ENCODE measurements around the gene ISOC1. TPM values are rescaled to one million over a fixed set of nuclear protein-coding genes. Genes with fewer than 3 reads are reported as not detected.
A peak's percentile ranks its signal among the peaks of the same experiment; 100 is the strongest.

Gene ISOC1
- total RNA-seq (2014; rRNA removed; shearing (Covaris generic)) = 15.9 and 21.0 TPM in 2 replicates

DNA sequence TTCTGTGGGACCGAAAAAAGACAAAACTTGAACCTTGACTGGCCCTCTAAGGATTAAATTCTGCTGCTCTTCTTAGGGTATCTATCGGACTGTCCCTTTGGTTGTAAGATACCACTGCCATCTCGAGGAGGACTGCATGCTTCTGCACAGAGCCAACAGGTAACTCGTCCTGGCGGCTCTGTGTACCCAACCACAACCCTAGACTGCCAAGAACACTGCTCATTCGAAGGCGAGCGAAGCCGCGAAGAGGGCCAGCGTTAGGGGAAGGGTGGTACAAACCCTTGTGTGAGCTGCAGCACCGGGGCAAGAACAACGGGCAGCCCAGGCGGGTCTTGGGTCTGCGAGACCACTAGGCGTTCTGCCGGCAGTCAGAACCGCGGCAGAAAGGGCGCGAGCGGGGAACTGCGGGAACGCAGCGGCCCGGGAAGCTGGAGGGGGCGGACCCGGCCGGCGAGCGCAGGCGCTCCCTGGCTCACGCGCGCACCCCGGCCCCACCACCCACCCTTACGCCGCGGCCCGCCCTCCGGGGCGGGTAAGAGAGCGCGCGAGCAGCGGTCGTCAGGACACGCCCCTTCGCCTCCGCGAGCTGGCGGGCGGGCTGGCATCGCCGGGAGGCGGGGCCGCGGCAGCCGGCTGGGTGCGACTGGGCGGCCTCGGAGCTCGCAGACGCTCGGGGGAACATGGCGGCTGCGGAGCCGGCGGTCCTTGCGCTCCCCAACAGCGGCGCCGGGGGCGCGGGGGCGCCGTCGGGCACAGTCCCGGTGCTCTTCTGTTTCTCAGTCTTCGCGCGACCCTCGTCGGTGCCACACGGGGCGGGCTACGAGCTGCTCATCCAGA is at the start of gene ISOC1:
Gene ISOC1 (plus strand): TSS at position 663 of the 837 bp plus-strand sequence. CDS start 18 bp downstream, at position 681.
- peak; percentile 84 for DNase-seq (ENCODE audit: low read depth)

GRCh38 chr5:129046151-129046550 is 48.4 kb upstream of the ISOC1 start:
- DNase-seq (ENCODE audit: low read depth) = no peak

DNA sequence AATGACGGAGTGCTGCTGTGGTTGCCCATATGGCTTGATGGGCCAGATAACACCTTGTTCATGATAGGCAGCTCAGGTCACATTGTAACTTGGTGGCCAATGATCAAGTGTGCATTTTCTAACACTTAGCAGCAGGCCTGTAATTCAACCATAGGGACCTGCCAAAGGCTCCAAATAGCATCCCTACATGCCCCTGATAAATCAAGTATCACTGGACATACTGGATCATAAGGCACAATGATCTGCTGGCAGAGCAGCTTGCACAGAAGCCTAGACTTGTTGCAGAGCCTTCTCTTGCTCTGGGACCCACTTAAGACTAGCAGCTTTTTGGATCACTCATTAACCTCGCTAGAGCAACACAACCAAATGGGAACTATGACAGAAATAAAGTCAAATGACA is 46.0 kb upstream of the ISOC1 start:
- DNase-seq (ENCODE audit: low read depth) = no peak

GRCh38 chr5:129049126-129049799 is 45.3 kb upstream of the ISOC1 start:
- no peak for DNase-seq (ENCODE audit: low read depth)

DNA sequence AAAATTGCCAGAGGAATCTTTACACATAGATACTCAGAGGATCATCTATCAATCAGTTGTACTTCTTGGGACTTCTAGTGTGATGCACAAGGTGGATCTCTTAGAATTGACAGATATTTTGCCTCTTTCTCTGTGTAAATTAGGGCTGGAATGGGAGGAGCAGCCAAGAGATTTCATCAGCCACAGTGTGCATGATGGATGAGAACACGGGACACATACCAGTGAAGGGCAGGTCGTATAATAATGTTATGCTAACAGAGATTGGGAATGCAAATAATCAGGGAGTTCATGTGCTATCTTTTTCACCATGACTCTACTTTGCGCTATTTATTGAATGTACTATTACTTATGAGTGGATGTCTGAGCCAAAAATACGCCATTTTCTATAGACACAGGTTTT is 43.3 kb upstream of the ISOC1 start:
- no peak for DNase-seq (ENCODE audit: low read depth)

DNA sequence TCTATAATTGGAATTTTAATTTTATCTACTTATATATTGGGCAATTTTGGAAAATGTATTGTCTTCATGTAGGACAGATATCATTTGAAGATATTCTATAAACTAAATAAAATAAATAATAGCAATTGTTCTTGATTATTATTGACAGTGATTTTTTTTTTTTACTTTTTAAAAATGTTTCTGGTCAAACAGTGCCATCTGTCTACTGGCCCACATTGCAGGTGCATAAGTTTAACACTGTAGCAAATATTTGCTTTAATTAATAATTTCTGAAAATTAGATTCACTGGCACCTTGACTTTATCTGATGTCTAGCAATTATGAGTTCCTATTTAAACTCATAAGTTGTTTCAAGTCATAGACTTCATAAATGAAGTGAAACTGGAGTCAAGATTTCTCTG is 41.1 kb upstream of the ISOC1 start:
- no peak for DNase-seq (ENCODE audit: low read depth)

DNA sequence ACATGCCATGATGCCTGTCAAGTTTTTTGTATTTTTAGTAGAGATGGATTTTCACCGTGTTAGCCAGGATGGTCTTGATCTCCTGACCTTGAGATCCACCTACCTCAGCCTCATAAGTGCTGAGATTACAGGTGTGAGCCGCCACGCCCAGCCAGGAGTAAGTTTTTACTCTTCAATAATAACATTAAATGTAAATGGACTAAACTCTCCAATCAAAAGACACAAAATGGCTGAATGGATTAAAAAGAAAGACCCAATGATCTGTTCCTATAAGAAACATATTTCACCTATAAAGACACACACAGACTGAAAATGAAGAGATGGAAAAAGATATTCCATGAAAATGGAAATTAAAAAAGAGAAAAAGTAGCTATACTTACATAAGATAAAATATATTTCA is 37.2 kb upstream of the ISOC1 start:
- DNase-seq (ENCODE audit: low read depth) = no peak

DNA sequence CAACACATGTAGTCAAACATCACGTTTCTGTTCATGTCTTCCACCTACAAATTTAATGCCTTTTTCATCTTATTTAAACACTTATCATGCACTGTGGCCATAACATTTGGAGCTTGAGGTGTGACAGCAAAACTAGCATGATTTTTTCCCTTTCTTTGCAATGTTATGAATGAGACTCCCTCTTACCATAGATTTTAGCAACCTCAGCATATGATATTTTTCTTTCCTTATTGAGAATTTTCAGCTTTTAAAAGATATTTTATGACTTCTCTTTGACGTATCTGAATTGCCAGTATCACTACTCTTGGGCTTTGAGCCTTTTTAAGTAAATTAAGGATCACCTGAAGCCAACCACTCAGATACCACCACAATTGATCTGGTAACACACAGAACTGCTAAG is 32.7 kb upstream of the ISOC1 start:
- DNase-seq (ENCODE audit: low read depth) = no peak

DNA sequence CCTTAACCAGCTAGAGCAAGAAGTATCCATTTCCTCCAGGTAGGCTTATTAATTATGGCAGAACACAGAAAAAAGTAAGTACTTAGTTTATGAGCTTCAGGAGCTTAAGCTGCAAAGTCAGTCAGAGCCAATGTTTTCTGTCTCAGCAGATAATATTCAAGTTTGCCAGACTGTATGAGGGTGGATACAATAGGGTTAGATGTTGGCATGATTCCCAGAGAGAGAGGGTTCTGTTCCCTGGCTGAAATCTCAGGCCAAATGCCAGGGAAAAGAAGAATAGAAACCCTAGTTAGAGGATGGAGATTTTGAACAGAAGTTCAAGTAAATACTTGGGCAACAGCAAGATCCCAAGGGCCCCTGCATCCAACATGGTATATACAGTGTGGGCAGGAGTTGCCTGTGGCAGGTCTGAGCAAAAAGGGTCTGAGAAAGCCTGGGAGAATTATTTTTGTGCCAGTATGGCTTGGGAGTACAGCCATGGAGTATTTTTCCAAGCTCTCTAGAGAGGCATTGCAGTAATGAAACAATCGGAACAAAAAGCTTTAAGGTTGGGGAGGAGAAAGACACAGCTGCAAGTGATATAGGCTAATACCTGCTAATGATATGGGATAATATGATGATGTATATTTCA is 31.0 kb upstream of the ISOC1 start:
- peak; percentile 2 for DNase-seq (ENCODE audit: low read depth)

DNA sequence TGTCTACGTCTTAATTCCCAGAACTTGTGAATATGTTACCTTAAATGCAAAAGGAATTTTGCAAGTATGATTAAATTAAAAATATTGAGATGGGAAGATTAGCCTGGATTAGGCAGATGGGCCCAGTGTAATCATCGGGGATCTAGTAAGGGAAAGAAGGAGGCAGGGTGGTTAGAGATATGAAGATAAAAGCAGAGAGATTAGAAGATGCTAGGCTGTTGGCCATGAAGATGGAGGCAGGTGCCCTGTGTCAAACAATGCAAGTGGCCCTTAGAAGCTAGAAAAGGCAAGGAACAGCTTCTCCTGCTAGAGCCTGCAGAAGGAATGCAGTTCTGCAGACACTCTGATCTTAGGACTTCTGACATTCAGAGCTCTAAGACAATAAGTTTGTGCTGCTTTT is 28.8 kb upstream of the ISOC1 start:
- DNase-seq (ENCODE audit: low read depth) = no peak

- no peak for DNase-seq (ENCODE audit: low read depth)
These were observed 26.8 kb upstream of the ISOC1 start for GRCh38 chr5:129067745-129068144.

GRCh38 chr5:129069292-129069691 is 25.3 kb upstream of the ISOC1 start:
- no peak for DNase-seq (ENCODE audit: low read depth)

GRCh38 chr5:129073111-129073510 is 21.4 kb upstream of the ISOC1 start:
- no peak for DNase-seq (ENCODE audit: low read depth)

- no peak for DNase-seq (ENCODE audit: low read depth)
These were observed 19.6 kb upstream of the ISOC1 start for GRCh38 chr5:129074903-129075302.

GRCh38 chr5:129077433-129078075 is 17.0 kb upstream of the ISOC1 start:
- DNase-seq (ENCODE audit: low read depth) = no peak

DNA sequence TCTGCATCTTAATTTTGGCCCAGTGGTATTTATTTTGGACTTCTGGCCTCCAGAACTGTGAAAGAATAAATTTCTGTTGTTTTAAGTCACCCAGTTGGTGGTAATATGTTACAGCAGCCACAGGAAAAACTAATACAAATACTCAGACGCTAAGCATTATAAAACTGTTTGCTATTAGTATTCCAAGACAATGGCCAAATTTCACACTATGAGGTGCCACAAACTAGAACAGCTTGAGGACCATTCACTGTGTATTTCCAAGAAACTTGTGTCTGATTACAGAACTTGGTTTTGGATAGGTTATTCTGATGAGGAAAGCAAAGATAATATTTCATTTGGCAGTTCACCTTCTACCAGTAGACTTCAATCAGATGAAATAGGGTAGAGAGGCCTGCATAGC is 16.3 kb upstream of the ISOC1 start:
- no peak for DNase-seq (ENCODE audit: low read depth)

DNA sequence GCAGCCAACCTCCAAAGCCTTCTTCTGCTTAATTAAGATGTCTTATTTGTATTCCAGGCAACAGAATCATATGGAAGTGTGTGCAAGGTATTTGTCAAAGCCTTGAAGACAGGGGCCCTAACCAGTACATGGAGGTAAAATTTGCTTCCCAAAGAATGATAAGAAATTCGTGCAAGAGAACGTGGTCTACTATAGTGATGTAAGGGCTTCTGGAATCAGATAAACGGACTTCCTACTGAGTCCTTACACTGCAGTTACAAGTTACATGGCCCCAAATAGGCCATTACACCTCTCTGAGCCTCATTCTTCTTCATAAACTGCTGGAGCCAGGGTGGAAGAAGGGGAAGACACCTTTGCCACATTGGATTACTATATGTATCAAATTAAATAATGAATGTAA is 15.9 kb upstream of the ISOC1 start:
- DNase-seq (ENCODE audit: low read depth) = no peak

GRCh38 chr5:129079496-129079895 is 15.1 kb upstream of the ISOC1 start:
- DNase-seq (ENCODE audit: low read depth) = no peak

DNA sequence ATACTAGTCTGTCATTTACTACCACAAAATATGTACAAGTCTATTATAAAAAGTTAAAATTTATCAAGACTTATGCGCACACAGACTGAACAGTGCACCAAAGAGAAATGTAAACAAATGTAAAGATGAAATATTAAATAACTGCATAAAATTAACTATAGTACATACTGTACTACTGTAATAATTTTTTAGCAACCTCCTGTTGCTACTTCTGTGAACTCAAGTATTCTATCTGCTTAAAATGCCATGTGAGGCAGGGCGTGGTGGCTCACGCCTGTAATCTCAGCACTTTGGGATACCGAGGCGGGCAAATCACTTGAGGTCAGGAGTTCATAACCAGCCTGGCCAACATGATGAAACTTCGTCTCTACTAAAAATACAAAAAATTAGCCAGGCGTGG is 13.8 kb upstream of the ISOC1 start:
- no peak for DNase-seq (ENCODE audit: low read depth)

DNA sequence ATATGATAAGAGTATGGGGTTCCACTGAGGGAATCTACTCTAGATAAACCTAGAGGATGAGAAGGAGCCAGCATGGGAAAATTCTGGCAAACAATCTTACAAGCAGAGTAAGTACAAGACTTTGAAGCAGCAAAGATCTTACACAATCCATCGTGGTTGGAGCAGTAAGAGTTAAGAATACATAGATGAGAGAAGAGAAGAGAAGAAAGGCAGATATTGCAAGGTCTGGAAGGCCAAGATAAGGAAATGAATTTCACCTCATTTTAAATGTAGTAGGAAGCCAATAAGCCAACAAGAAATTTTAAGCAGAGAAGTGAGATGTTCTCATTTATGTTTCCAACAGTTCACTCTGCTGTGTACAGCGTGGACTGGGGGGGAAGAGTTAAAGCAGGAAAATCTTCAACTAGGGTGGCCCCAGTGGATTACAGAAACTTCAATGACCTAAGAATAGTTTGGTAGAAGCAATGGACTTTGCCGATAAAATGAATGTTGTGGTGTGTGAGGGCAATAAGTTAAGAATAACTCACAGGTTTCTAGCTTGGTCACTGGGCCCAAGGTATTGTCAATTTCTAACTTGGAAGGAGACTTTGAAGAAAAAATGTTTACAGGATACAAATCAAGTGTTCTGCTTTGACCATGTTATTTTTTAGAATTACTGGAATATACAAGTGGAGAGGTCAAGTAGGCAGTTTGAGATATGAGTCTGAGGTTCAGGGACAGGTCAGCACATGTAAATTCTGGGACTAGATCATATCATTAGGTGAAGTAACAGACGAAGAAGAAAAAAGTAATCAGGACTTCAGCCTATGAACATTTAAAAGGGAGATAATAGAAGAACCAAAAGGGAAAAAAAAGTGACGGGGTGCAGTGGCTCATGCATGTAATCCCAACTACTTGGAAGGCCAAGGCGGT is 12.1 kb upstream of the ISOC1 start:
- no peak for DNase-seq (ENCODE audit: low read depth)
